ENCODE results near the gene CTNNBIP1.
"Not testable (repeated sequence)": the region's sequence is repeated elsewhere in the genome, so short reads cannot be mapped to it uniquely, and the experiment has no call there.

CTNNBIP1 gene

DNA sequence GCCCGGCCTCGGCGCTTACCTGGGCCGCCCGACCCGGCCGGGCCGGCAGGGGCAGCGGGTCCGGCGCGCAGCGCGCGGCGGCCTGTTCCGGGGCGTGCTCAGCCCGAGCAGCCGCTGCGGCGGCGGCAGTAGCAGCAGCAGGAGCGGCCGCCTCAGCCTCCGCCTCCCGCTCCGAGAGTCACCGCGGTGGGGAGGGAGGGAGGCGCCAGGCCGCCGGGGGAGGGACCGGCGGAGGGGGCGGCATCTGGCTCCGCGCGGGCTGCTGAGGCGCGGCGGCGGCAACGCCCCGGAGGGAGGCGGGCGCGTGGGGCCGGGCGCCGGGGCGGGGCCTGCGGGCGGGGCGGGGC is at the start of gene CTNNBIP1:
Gene CTNNBIP1 (minus strand): TSS at position 194 of the 347 bp plus-strand sequence. CDS start 38,205 bp downstream, outside the sequence.
- in situ Hi-C loops (cut with MboI; ENCODE audit: low sequenced_read_pairs) = no loop called here

DNA sequence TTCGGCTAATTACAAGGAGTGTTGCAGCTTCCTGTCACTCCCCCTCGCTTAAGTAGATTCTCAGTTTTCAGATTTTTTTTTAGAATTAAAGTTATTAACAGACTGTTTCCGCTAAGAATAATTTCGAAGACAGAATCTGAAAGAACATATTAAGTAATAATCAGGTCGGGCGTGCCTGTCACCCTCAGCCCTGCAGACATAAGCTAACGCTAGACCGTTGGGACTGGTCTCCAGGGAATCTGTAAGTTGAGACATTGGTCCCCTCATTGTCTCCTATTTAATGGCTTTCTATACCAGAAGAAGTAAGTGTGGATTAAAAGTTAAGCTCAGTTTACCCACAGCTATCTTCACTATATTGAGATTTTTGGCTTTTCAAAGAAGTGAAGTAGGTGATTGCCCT is 47.7 kb upstream of the CTNNBIP1 start:
- in situ Hi-C loops (cut with MboI; ENCODE audit: low sequenced_read_pairs) = no loop called here

GRCh38 chr1:9946315-9946714 is 36.2 kb upstream of the CTNNBIP1 start:
- in situ Hi-C loops (cut with MboI; ENCODE audit: low sequenced_read_pairs) = no loop called here

DNA sequence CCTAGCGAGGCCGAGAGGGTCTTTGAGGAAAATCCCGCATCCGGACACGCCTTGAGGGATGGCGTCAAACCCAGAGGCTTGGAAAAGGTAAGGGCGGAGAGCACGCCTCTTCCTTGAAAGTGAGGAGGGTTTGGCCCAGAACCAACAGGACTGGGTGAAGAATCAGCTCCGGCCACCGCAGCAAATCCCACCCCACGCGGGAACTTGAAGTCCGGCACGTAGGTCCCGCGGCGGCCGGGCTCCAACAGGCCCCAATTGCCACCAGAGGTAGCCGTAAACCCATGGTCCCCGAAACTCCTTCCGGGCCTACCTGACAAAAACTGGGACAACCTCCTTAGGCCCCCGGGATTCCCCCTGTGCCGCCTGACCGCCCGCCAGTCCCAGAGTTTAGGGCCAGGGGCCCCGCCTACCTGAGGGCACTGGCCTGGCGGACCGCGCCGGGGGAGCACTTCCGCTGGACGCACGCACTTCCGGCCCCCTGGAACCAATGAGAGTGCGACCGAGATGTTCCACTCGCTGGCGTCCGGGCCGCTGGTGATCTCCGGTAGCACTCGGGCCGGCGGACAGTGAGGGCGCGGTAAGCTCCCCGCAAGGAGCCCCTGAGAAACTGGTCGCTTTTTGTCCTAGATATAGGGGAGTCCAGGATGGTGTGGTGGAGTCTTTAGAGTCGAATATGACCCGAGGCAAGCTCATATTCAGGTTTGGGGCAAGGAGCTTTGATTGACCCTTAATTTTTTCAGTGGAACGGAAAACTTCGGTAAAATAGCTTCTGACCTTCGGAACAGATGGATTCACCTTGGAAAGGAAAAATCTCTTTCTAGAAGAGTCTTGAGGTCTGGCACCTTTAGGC is 33.1 kb upstream of the CTNNBIP1 start, which contains the start of the genes LZIC and NMNAT1:
Gene LZIC (minus strand): TSS at position 453 of the 850 bp plus-strand sequence. CDS start 6,772 bp downstream, outside the sequence.
Gene NMNAT1 (plus strand): TSS at position 537 of the 850 bp plus-strand sequence. CDS start 28,599 bp downstream, outside the sequence.
- in situ Hi-C loops (cut with MboI; ENCODE audit: low sequenced_read_pairs) = no loop called here

- in situ Hi-C loops (cut with MboI; ENCODE audit: low sequenced_read_pairs) = no loop called here
Measured at GRCh38 chr1:9942399-9942938, 32.4 kb upstream of the CTNNBIP1 start.

- in situ Hi-C loops (cut with MboI; ENCODE audit: low sequenced_read_pairs) = no loop called here
Measured at GRCh38 chr1:9929431-9930385, 19.6 kb upstream of the CTNNBIP1 start.

GRCh38 chr1:9927259-9927658 is 17.2 kb upstream of the CTNNBIP1 start:
- in situ Hi-C loops (cut with MboI; ENCODE audit: low sequenced_read_pairs) = no loop called here

DNA sequence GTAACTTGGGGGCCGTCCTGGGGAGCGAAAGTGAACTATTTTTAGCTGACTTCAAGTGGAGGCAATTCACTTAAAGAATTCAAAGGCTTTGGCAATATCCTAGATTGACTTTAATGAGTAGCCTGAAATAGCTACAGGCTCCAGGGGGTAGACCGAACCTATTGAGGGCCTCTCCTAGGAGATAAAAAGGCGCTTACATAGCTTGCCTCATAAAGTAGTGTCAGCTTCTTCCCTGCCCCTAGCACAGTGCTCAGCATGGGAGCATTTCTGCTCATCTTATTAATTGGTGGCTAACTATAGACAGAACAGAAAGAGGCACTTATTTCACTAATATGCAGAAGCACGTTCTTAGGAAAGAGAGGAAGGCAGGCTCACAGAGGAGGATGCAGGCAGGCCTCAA is 12.3 kb upstream of the CTNNBIP1 start:
- in situ Hi-C loops (cut with MboI; ENCODE audit: low sequenced_read_pairs) = no loop called here

DNA sequence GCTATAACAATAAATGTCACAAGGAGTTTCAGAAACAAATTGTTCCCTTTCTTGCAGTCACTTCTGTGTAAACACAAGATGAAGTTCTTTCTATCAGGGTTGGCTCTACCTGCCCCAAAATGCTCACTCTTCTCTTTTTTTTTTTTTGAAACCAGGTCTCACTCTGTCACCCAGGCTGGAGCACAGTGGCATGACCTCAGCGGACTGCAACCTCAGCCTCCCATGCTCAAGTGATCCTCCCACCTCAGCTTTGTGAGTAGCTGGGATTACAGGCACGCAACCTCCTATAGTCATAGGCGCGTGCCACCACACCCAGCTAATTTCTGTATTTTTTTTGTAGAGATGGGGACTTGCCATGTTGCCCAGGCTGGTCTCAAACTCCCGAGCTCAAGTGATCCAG is 10.5 kb upstream of the CTNNBIP1 start:
- in situ Hi-C loops (cut with MboI; ENCODE audit: low sequenced_read_pairs) = no loop called here

DNA sequence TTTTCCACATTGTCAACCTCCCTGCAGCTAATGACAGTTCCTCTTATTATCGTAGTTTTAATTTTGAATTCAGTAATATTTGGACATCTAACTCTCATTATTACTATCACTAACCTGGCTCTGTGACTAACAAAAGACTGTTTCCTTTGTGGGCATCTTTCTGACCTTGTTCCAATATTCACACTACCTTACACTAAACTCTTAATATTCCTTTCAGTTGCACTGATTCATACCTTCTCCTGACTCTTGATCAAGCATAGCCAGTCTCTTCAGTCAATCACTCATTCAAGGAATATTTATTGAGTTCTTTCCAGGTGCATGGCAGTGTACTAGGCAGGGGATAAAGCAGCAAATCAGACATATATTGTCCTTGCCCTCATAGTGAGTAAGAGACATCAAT is 7.8 kb upstream of the CTNNBIP1 start:
- in situ Hi-C loops (cut with MboI; ENCODE audit: low sequenced_read_pairs) = no loop called here

DNA sequence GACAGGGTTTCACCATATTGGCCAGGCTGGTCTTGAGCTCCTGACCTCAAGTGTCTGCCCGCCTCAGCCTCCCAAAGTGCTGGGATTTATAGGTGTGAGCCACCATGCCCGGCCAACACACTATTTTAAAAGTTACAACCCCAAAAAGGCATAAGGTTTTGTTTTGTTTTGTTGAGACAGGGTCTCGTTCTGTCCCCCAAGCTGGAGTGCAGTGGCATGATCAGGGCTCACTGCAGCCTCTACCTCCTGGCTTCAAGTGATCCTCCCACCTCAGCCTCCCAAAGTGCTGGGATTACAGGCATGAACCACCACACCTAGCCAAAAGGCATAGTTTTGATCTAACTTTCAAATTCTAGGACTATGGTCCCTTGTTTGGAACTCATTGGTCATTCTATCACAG is 7.4 kb upstream of the CTNNBIP1 start:
- in situ Hi-C loops (cut with MboI; ENCODE audit: low sequenced_read_pairs) = not testable (repeated sequence)

DNA sequence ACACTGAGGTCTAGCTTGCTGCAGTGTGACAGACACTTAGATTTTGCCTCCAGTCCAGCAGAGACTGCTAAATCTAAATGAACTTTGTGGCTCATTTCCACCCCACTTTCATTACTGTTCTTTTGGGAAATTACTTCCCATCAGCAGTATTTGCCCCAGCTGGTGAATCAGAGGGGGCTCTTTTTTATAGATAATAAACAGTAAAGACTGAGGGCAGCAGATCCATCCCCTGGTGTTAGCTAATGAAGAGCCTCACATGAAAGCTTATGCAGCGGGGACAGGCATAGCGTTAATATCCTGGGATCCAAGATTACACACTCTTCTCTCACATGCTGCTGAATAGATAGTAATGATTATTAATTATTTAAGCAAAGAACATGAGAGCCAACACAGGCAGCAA is 6.4 kb upstream of the CTNNBIP1 start:
- in situ Hi-C loops (cut with MboI; ENCODE audit: low sequenced_read_pairs) = no loop called here

DNA sequence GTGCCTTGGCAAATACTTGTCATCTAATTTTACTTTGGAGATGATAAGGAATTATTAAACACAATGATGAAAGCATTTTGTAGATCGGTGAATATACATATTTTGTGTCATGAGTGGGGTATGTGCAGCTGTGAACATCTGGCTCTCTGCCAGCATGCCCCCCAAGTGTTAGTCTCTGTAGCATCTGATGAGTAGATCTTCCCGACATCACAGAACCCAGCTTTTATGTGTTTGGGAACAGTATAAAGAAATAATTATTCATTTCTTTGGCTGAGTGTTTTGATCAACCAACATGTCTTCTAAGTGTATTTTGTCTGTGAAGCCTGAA is 4.5 kb upstream of the CTNNBIP1 start:
- in situ Hi-C loops (cut with MboI; ENCODE audit: low sequenced_read_pairs) = no loop called here

DNA sequence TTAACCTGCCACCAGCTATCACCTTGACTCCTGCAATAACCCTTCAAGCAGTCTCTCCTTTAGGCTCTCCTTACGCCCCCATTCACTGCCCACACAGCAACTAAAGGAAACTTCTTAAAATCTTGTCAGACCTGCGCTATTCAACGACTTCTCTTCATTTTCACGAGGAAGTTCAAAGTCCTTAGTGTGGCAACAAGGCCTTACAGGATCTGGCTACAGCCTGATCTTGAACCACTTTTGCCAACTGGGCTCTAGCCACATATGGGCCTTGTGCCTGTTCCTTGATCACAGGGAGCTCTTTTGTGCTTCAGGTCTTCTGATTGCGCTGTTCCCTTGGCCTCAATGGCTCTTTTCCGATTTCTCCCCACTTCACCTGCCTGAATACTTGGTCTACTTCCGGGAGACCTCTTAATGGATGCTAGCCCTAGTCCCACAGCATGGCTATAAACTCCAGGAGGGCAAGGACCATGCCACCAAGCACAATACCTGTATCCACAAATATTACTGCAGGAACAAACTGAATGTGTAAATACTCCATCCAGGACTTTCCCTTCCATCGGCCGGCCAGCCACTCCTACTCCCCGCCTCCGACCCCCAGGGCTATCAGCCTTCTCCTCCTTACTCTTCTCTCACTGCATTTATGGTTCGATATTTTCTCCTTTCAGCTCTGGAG is 2.3 kb upstream of the CTNNBIP1 start:
- in situ Hi-C loops (cut with MboI; ENCODE audit: low sequenced_read_pairs) = no loop called here

DNA sequence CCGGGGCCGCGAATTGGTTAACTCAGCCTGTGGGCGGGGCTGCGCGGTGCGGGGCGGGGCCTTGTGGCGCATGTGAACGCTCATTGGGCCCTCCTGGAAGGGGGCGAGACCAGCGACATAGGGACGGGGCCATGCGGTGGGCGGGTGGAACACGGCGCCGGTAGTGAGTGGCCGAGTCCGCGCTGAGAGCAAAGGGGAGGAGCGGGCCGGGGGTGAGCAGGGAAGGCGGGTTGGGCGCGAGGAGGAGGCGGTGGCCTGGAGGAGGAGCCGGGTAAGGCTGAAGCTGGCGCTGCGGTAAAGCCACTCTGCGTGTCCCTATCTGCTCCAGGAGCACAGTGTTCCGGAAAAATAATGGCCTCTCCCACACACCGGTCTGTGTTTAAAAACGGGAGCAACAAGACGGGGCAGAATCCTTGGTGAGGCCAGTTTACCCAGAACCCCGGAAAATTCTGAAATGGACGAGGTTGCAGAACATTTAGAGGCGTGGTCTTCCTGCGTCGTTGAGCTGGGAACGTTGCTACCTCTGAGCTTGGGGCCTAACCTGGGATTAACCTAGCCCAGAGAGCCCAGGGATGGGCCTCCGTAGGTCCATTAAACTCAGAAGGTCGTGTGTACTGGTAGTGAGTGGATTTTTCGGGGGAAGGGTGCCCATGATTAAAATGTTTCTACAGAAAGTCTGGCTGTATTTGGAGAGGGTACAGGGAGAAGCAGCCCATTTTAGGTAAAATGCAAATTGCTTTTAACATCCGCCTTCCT is 532 bp upstream of the CTNNBIP1 start:
- in situ Hi-C loops (cut with MboI; ENCODE audit: low sequenced_read_pairs) = no loop called here

DNA sequence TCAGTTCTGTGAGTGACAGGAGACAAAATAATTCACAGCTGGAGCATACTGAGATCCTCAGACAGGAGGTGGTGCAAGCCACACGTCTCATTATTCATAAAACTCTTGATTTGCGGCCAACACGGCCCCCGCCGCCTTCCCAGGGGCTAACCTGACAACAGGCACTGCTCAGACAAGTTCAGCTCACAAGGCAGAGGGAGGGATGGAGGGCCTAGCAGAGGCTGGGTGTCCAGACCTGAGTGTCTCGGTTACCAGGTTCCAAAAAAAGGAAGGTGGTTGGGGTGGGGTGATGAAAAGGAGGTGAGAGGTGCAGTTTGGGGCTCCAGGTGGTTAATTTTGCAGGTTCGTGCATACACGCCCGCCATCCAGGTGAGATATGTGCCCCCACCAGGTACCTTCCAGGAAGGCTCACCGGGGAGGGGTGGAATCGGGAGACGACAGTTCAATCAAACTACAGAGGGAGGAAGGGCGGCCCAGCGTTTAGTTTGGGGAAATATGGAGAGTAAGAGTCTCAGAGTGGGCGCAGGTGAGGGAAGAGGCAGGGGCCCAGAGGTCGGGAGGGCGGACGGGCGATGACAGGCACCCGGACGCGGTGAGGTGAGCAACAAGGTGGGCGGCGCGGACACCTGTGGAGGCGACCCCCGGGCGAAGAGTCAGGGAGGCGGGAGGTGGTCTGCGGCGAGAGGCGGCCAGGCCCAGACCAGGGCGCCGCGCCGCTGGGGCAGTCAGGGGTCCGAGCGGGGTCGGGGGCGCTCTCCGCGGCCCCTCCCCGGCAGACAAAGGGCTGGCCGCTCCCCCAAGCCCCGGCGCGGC is 629 bp downstream of the CTNNBIP1 start:
- in situ Hi-C loops (cut with MboI; ENCODE audit: low sequenced_read_pairs) = no loop called here

DNA sequence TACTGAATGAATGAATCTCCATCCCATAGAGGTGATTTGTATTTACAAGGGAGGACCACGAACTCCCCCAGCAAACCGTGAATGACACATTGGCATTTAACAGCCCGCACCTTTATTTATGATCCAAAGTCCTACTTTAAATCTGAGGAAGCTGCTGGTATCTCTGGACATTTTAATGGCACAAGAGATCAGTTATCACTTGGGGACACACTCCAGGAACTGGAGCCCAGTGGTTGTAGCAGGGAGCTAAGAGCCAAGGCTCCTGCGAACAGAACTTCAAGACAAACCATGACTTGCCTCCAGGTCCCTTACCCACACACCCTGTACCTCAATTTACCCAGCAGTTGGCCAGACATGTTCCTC is 1.2 kb downstream of the CTNNBIP1 start:
- in situ Hi-C loops (cut with MboI; ENCODE audit: low sequenced_read_pairs) = no loop called here

GRCh38 chr1:9907441-9907840 is 2.6 kb downstream of the CTNNBIP1 start:
- in situ Hi-C loops (cut with MboI; ENCODE audit: low sequenced_read_pairs) = no loop called here

DNA sequence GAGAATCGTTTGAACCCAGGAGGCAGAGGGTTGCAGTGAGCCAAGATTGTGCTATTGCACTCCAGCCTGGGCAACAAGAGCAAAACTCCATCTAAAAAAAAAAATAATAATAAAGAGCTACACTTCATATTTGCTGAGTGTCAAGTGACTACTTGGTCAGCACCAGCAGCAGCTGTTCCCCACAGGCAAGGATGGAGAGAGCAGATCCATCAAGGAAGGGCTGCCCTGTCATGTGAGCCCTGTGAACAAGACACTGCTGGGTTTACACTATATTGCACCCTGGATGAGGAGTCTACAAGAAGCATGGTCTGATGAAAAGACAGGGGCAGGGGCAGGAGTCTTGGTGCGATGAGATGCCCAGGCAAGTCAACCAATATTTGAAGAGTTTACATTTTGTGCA is 3.6 kb downstream of the CTNNBIP1 start:
- in situ Hi-C loops (cut with MboI; ENCODE audit: low sequenced_read_pairs) = no loop called here
